HCT116 (cell line): ENCODE results near the gene CRYBG2. TPM values are rescaled to one million over a fixed set of nuclear protein-coding genes. Genes with fewer than 3 reads are reported as not detected.

Experiments used
- ATAC-seq: fragments of 200-7000 bp; cut with Tn5 transposase; 2 replicates; pipeline ENCODE4 v1.9.1; 2020; ENCODE audit warnings: mild to moderate bottlenecking, moderate library complexity
- BruUV-seq: library from RNA; stranded (reverse); fragments of 400-500 nt; replicated peaks from 2 replicates; lab custom pipeline; 2021; lab: Mats Ljungman, UMichigan
- CTCF ChIA-PET: fragments of 300-600 bp; sonication (Branson Sonifier 250); formaldehyde crosslinking; loops from one replicate; lab custom pipeline; 2021; ENCODE audit warnings: antibody characterized with exemption; lab: Charles Lee
- POLR2A ChIA-PET: fragments of 300-600, 350-600 bp; sonication (Branson Sonifier 250); formaldehyde crosslinking; loops from one replicate; lab custom pipeline; 2021; ENCODE audit warnings: antibody characterized with exemption; lab: Charles Lee
- RAD21 ChIA-PET, 2 experiments: fragments of 300-600 bp; sonication (Branson Sonifier 250); formaldehyde crosslinking; loops; one replicate each; lab custom pipeline; 2023; ENCODE audit warnings: low total read pairs in 2 of 2; ENCODE audit not compliant: uncharacterized antibody in 2 of 2, unreplicated experiment in 2 of 2, low non-redundant PET in 1 of 2; lab: Charles Lee
- DNase-seq: peaks from one replicate; pipeline ENCODE4 v3.0.0-alpha.2; 2010; ENCODE audit warnings: low read depth, low spot score
- H2AFZ ChIP-seq: fragments of 200-600 bp; shearing (Covaris generic), sonication (generic); 2 replicates; pipeline ENCODE4 v1.6.1; 2017; ENCODE audit warnings: low read depth, mixed run types, mixed read lengths, antibody characterized with exemption, low read length; ENCODE audit not compliant: poor library complexity, severe bottlenecking
- H3K27ac ChIP-seq: 2 replicates; pipeline ENCODE4 v1.5.1; 2012; ENCODE audit warnings: low read depth, low read length
- H3K27me3 ChIP-seq: fragments of 200-600 bp; sonication (generic); 2 replicates; pipeline ENCODE4 v1.6.1; 2016; ENCODE audit warnings: mixed run types, low read length, mixed read lengths; ENCODE audit not compliant: insufficient read depth
- H3K36me3 ChIP-seq, 2 experiments: fragments of 200-500 bp in 1 of 2; fragments of 200-600 bp in 1 of 2; sonication (Bioruptor generic) in 1 of 2; sonication (generic) in 1 of 2; 2 replicates each; pipeline versions ENCODE4 v1.5.1 to v1.6.1; 2014 to 2016; ENCODE audit warnings: low read length in 2 of 2, inconsistent platforms in 1 of 2, mixed read lengths in 1 of 2, mixed run types in 1 of 2; ENCODE audit not compliant: insufficient read depth in 2 of 2, control insufficient read depth in 1 of 2
- H3K4me1 ChIP-seq, 2 experiments: fragments of 200-600 bp in 1 of 2; sonication (generic) in 1 of 2; 2 replicates each; pipeline versions ENCODE4 v1.5.1 to v1.6.1; 2012 to 2017; ENCODE audit warnings: low read length in 2 of 2, inconsistent platforms in 1 of 2, mild to moderate bottlenecking in 1 of 2, mixed read lengths in 1 of 2, mixed run types in 1 of 2, moderate library complexity in 1 of 2; ENCODE audit not compliant: insufficient read depth in 2 of 2, control insufficient read depth in 1 of 2
- H3K4me2 ChIP-seq: fragments of 200-600 bp; sonication (generic); 2 replicates; pipeline ENCODE4 v1.6.1; 2017; ENCODE audit warnings: mixed run types, low read length, mixed read lengths
- H3K4me3 ChIP-seq, 2 experiments: fragments of 200-600 bp in 1 of 2; sonication (generic) in 1 of 2; replicated peaks in 1 of 2; 2 replicates each; pipeline ENCODE4 v1.5.1; 2011 to 2016; ENCODE audit warnings: low read length in 2 of 2, control low read depth in 1 of 2, low read depth in 1 of 2, mild to moderate bottlenecking in 1 of 2, mixed read lengths in 1 of 2, mixed run types in 1 of 2
- H3K79me2 ChIP-seq: fragments of 200-600 bp; sonication (generic); 2 replicates; pipeline ENCODE4 v1.6.1; 2017; ENCODE audit warnings: mild to moderate bottlenecking, mixed run types, low read length, moderate library complexity, mixed read lengths; ENCODE audit not compliant: insufficient read depth
- H3K9ac ChIP-seq: fragments of 200-600 bp; sonication (generic); 2 replicates; pipeline ENCODE4 v1.6.1; 2016; ENCODE audit warnings: low read length, mixed read lengths
- H3K9me2 ChIP-seq: fragments of 200-600 bp; sonication (generic), shearing (Covaris generic); 2 replicates; pipeline ENCODE4 v1.6.1; 2017; ENCODE audit warnings: mixed run types, mild to moderate bottlenecking, moderate library complexity; ENCODE audit not compliant: insufficient read depth
- H3K9me3 ChIP-seq, 2 experiments: fragments of 200-500 bp in 1 of 2; fragments of 200-600 bp in 1 of 2; sonication (Bioruptor generic) in 1 of 2; sonication (generic) in 1 of 2; 2 replicates each; pipeline ENCODE4 v1.6.1; 2014 to 2017; ENCODE audit warnings: low read length in 2 of 2, mixed read lengths in 2 of 2, inconsistent platforms in 1 of 2, low read depth in 1 of 2, mild to moderate bottlenecking in 1 of 2, mixed run types in 1 of 2, moderate library complexity in 1 of 2; ENCODE audit not compliant: control insufficient read depth in 1 of 2, insufficient read depth in 1 of 2
- H4K20me1 ChIP-seq: fragments of 200-600 bp; sonication (generic), shearing (Covaris generic); 2 replicates; pipeline ENCODE4 v1.6.1; 2017; ENCODE audit warnings: mixed run types, mild to moderate bottlenecking, moderate library complexity; ENCODE audit not compliant: insufficient read depth
- CBX3 ChIP-seq: IDR thresholded peaks from 2 replicates; pipeline ENCODE4 v1.6.1; 2012; ENCODE audit warnings: low read depth
- CEBPB ChIP-seq: IDR thresholded peaks from 2 replicates; pipeline ENCODE4 v1.6.1; 2012; ENCODE audit warnings: low read depth
- EGR1 ChIP-seq: IDR thresholded peaks from 2 replicates; pipeline ENCODE4 v1.6.1; 2012; ENCODE audit warnings: low read depth
- ELF1 ChIP-seq: IDR thresholded peaks from 2 replicates; pipeline ENCODE4 v1.6.1; 2012; ENCODE audit warnings: low read depth, borderline replicate concordance
- EZH2 ChIP-seq: fragments of 200-600 bp; sonication (generic); IDR thresholded peaks from 2 replicates; pipeline ENCODE4 v1.6.1; 2017; ENCODE audit warnings: antibody characterized with exemption, mixed run types
- EZH2phosphoT487 ChIP-seq: fragments of 200-600 bp; IDR thresholded peaks from 2 replicates; pipeline ENCODE4 v1.6.1; 2018; ENCODE audit warnings: antibody characterized with exemption, borderline replicate concordance
- FOSL1 ChIP-seq: IDR thresholded peaks from 2 replicates; pipeline ENCODE4 v1.6.1; 2012; ENCODE audit warnings: low read depth
- POLR2A ChIP-seq: IDR thresholded peaks from 2 replicates; pipeline ENCODE4 v1.7.0; 2011; ENCODE audit warnings: borderline replicate concordance; ENCODE audit not compliant: insufficient read depth, insufficient read length; ENCODE audit errors: extremely low read depth
- POLR2AphosphoS5 ChIP-seq: IDR thresholded peaks from 2 replicates; pipeline ENCODE4 v1.6.1; 2011; ENCODE audit warnings: mild to moderate bottlenecking, low read depth, low read length, moderate library complexity
- RAD21 ChIP-seq: IDR thresholded peaks from 2 replicates; pipeline ENCODE4 v1.6.1; 2012; ENCODE audit warnings: low read depth, mild to moderate bottlenecking
- SP1 ChIP-seq: IDR thresholded peaks from 2 replicates; pipeline ENCODE4 v1.6.1; 2012; ENCODE audit warnings: low read depth
- SRF ChIP-seq: IDR thresholded peaks from 2 replicates; pipeline ENCODE4 v1.6.1; 2012; ENCODE audit warnings: low read depth
- TCF7L2 ChIP-seq: IDR thresholded peaks from 2 replicates; pipeline ENCODE4 v1.7.0; 2011; ENCODE audit warnings: borderline replicate concordance, inconsistent platforms; ENCODE audit not compliant: insufficient read depth, insufficient read length; ENCODE audit errors: extremely low read depth
- YY1 ChIP-seq: IDR thresholded peaks from 2 replicates; pipeline ENCODE4 v1.6.1; 2011; ENCODE audit warnings: low read length, low read depth, moderate library complexity, mild to moderate bottlenecking; ENCODE audit not compliant: insufficient replicate concordance; ENCODE audit errors: extremely low read depth
- ZNF274 ChIP-seq: fragments of 200-500 bp; sonication (Bioruptor generic); IDR thresholded peaks from 2 replicates; pipeline ENCODE4 v1.6.1; 2014; ENCODE audit warnings: mild to moderate bottlenecking, low read depth, low read length, inconsistent platforms
- intact Hi-C: fragments of 100-400 bp; cut with micrococcal nuclease; formaldehyde crosslinking; loops from 2 replicates; pipeline ENCODE4 v1.10.0; 2022
- total RNA-seq: library from RNA; stranded (reverse); gene quantifications from one replicate; pipeline ENCODE4 v1.2.1, GENCODE V29; 2021; ENCODE audit not compliant: unreplicated experiment
- TF ChIP-seq, protein P1 (sequence below): IDR thresholded peaks from 2 replicates; pipeline ENCODE4 v1.6.1; 2011; ENCODE audit warnings: mild to moderate bottlenecking, low read length, moderate library complexity; ENCODE audit not compliant: insufficient replicate concordance; ENCODE audit errors: extremely low read depth
- TF ChIP-seq, protein P2 (sequence below), 3 experiments: fragments of 200-600 bp in 1 of 3; sonication (generic) in 1 of 3; IDR thresholded peaks in 2 of 3; conservative IDR thresholded peaks in 1 of 3; 2 replicates each; pipeline ENCODE4 v1.5.1; 2012 to 2017; ENCODE audit warnings: low read depth in 2 of 3, low read length in 2 of 3, antibody characterized with exemption in 1 of 3, borderline replicate concordance in 1 of 3, control low read depth in 1 of 3, mild to moderate bottlenecking in 1 of 3, mixed read lengths in 1 of 3, mixed run types in 1 of 3, moderate library complexity in 1 of 3; ENCODE audit not compliant: insufficient read depth in 1 of 3
- TF ChIP-seq, protein P3 (sequence below): IDR thresholded peaks from 2 replicates; pipeline ENCODE4 v1.6.1; 2012
- TF ChIP-seq, protein P4 (sequence below): IDR thresholded peaks from 2 replicates; pipeline ENCODE4 v1.6.1; 2012; ENCODE audit warnings: low read depth
- TF ChIP-seq, protein P5 (sequence below): IDR thresholded peaks from 2 replicates; pipeline ENCODE4 v1.6.1; 2012

The CRYBG2 gene
- total RNA-seq, 1 experiment from 2014 or later: 10.5 TPM

DNA sequence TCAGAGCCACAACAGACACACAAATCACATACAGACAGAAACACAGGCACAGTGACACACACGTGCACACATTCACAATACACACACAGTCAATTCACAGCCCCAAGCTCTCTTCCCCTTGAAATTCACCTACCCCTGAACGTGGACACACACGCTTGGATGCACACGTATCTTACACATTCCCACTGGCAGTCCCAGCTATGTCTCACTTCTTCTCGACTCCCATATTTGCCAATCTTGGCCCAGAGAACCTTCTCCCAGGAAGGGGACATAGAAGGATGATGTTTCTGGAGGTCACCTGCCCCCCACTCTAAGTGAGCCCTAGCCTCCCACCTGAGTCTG lies 1.6 kb downstream of the CRYBG2 start:
- POLR2A ChIA-PET: no interaction called here
- TF ChIP-seq, protein P1, sequence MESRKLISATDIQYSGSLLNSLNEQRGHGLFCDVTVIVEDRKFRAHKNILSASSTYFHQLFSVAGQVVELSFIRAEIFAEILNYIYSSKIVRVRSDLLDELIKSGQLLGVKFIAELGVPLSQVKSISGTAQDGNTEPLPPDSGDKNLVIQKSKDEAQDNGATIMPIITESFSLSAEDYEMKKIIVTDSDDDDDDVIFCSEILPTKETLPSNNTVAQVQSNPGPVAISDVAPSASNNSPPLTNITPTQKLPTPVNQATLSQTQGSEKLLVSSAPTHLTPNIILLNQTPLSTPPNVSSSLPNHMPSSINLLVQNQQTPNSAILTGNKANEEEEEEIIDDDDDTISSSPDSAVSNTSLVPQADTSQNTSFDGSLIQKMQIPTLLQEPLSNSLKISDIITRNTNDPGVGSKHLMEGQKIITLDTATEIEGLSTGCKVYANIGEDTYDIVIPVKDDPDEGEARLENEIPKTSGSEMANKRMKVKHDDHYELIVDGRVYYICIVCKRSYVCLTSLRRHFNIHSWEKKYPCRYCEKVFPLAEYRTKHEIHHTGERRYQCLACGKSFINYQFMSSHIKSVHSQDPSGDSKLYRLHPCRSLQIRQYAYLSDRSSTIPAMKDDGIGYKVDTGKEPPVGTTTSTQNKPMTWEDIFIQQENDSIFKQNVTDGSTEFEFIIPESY: no peak
- no peak for TF ChIP-seq EGR1
- TF ChIP-seq POLR2AphosphoS5: no peak
- TF ChIP-seq, protein P2, sequence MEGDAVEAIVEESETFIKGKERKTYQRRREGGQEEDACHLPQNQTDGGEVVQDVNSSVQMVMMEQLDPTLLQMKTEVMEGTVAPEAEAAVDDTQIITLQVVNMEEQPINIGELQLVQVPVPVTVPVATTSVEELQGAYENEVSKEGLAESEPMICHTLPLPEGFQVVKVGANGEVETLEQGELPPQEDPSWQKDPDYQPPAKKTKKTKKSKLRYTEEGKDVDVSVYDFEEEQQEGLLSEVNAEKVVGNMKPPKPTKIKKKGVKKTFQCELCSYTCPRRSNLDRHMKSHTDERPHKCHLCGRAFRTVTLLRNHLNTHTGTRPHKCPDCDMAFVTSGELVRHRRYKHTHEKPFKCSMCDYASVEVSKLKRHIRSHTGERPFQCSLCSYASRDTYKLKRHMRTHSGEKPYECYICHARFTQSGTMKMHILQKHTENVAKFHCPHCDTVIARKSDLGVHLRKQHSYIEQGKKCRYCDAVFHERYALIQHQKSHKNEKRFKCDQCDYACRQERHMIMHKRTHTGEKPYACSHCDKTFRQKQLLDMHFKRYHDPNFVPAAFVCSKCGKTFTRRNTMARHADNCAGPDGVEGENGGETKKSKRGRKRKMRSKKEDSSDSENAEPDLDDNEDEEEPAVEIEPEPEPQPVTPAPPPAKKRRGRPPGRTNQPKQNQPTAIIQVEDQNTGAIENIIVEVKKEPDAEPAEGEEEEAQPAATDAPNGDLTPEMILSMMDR (IDR thresholded peaks at IDR 0.05 in 2 of 3, conservative IDR thresholded peaks at IDR 0.05 in 1 of 3; ENCODE audit: borderline replicate concordance in 1 of 3, insufficient read depth in 1 of 3, low read depth in 2 of 3, low read length in 2 of 3): no peak
- no peak for TF ChIP-seq EZH2
- no peak for TF ChIP-seq EZH2phosphoT487
- no peak for TF ChIP-seq SRF
- no peak for TF ChIP-seq YY1
- no peak for TF ChIP-seq POLR2A
- TF ChIP-seq, protein P3, sequence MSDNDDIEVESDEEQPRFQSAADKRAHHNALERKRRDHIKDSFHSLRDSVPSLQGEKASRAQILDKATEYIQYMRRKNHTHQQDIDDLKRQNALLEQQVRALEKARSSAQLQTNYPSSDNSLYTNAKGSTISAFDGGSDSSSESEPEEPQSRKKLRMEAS: no peak
- no peak for TF ChIP-seq FOSL1
- TF ChIP-seq, protein P4, sequence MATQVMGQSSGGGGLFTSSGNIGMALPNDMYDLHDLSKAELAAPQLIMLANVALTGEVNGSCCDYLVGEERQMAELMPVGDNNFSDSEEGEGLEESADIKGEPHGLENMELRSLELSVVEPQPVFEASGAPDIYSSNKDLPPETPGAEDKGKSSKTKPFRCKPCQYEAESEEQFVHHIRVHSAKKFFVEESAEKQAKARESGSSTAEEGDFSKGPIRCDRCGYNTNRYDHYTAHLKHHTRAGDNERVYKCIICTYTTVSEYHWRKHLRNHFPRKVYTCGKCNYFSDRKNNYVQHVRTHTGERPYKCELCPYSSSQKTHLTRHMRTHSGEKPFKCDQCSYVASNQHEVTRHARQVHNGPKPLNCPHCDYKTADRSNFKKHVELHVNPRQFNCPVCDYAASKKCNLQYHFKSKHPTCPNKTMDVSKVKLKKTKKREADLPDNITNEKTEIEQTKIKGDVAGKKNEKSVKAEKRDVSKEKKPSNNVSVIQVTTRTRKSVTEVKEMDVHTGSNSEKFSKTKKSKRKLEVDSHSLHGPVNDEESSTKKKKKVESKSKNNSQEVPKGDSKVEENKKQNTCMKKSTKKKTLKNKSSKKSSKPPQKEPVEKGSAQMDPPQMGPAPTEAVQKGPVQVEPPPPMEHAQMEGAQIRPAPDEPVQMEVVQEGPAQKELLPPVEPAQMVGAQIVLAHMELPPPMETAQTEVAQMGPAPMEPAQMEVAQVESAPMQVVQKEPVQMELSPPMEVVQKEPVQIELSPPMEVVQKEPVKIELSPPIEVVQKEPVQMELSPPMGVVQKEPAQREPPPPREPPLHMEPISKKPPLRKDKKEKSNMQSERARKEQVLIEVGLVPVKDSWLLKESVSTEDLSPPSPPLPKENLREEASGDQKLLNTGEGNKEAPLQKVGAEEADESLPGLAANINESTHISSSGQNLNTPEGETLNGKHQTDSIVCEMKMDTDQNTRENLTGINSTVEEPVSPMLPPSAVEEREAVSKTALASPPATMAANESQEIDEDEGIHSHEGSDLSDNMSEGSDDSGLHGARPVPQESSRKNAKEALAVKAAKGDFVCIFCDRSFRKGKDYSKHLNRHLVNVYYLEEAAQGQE: no peak
- TF ChIP-seq RAD21: no peak
- TF ChIP-seq, protein P5, sequence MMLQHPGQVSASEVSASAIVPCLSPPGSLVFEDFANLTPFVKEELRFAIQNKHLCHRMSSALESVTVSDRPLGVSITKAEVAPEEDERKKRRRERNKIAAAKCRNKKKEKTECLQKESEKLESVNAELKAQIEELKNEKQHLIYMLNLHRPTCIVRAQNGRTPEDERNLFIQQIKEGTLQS: no peak
- TF ChIP-seq ELF1: no peak
- no peak for TF ChIP-seq ZNF274
- TF ChIP-seq SP1: no peak
- no peak for TF ChIP-seq TCF7L2
- no peak for TF ChIP-seq CBX3
- no peak for TF ChIP-seq CEBPB
- TF ChIP-seq, all 23 proteins: peak for 0
- Histone ChIP-seq H3K27me3 (no peaks in the 10 kb centered on the region), H3K9ac (peak overlapping the region; percentile 49), H3K9me3 (no peaks in the 10 kb centered on the region), H3K27ac (no peak overlapping the region), H3K4me3 (no peak overlapping the region), H3K79me2 (no peaks in the 10 kb centered on the region), H3K4me2 (peak overlapping the region; percentile 80), H2AFZ (no peak overlapping the region), H3K9me2 (no peaks in the 10 kb centered on the region), H3K4me1 (peaks cover 64 to 78% of the 10 kb centered on the region in 2 experiments), H4K20me1 (no peaks in the 10 kb centered on the region), H3K36me3 (no peaks in the 10 kb centered on the region)
- no TSS peak for BruUV-seq
- CTCF ChIA-PET: no interaction called here
- DNase-seq (no peak), ATAC-seq (no peak)
- intact Hi-C loops: no loop called here
- RAD21 ChIA-PET: no interaction called here
